Gastroesophageal sphincter (tissue), 4 donors: ENCODE results near the gene HOMER2. TPM values are rescaled to one million over a fixed set of nuclear protein-coding genes. Genes with fewer than 3 reads are reported as not detected.

Experiments
- ATAC-seq: fragments of 150-250 bp; one replicate; pipeline ENCODE4 v1.9.1; 2016; ENCODE audit warnings: mild to moderate bottlenecking, moderate library complexity
- H3K27ac ChIP-seq, 4 donors: fragments of 200-600 bp; sonication (generic) in 3 of 4; 1 replicate in 3 of 4; 2 replicates in 1 of 4; pipeline ENCODE4 v1.5.1; 2016 to 2019
- H3K27me3 ChIP-seq: fragments of 200-600 bp; sonication (generic); one replicate; pipeline ENCODE4 v1.5.1; 2019
- H3K36me3 ChIP-seq, 2 donors: fragments of 200-600 bp; sonication (generic); one replicate each; pipeline ENCODE4 v1.5.1; 2019; ENCODE audit warnings: control low read depth in 1 of 2
- H3K4me1 ChIP-seq, 3 donors: fragments of 200-600 bp; sonication (generic); 1 replicate in 2 of 3; 2 replicates in 1 of 3; pipeline ENCODE4 v1.5.1; 2016 to 2019; ENCODE audit warnings: control low read depth in 2 of 3
- H3K4me3 ChIP-seq, 2 donors: fragments of 200-600 bp; sonication (generic); one replicate each; pipeline ENCODE4 v1.5.1; 2019; ENCODE audit warnings: mild to moderate bottlenecking in 1 of 2, moderate library complexity in 1 of 2
- H3K9me3 ChIP-seq, 3 donors: fragments of 200-600 bp; sonication (generic); one replicate each; pipeline ENCODE4 v1.5.1; 2017 to 2019; ENCODE audit warnings: control low read depth in 2 of 3
- CTCF ChIP-seq, 4 experiments: fragments of 200-600 bp in 2 of 4; fragments of 450-650 bp in 2 of 4; sonication (generic) in 1 of 4; IDR thresholded peaks; one replicate each; pipeline ENCODE4 v1.5.1; 2017 to 2019; ENCODE audit warnings: antibody characterized with exemption in 4 of 4, mild to moderate bottlenecking in 2 of 4, moderate library complexity in 2 of 4
- EP300 ChIP-seq: sonication (generic); formaldehyde crosslinking; IDR thresholded peaks from one replicate; pipeline ENCODE4 v1.6.1; 2017; ENCODE audit warnings: antibody characterized with exemption, mild to moderate bottlenecking
- POLR2A ChIP-seq, 2 donors: fragments of 450-650 bp; IDR thresholded peaks; one replicate each; pipeline ENCODE4 v1.6.1; 2017; ENCODE audit warnings: antibody characterized with exemption in 2 of 2, mild to moderate bottlenecking in 2 of 2, moderate library complexity in 1 of 2
- POLR2AphosphoS5 ChIP-seq: sonication (generic); formaldehyde crosslinking; IDR thresholded peaks from one replicate; pipeline ENCODE4 v1.6.1; 2017; ENCODE audit warnings: antibody characterized with exemption
- WGBS, 2 donors: methylation state at CpG; one replicate each; pipeline ENCODE4 v1.1.5; 2018; ENCODE audit warnings: low coverage in 1 of 2; 5-methylcytosine and 5-hydroxymethylcytosine counted together
- total RNA-seq, 4 donors: library from RNA; depleted of rRNA; stranded (reverse); fragments of >200 nt; gene quantifications; one replicate each; pipeline ENCODE4 v1.1.0, GENCODE V29; 2016

HOMER2 gene
- total RNA-seq, 4 donors from 2014 or later = 12.0 to 26.8 (median 17.7) TPM

DNA sequence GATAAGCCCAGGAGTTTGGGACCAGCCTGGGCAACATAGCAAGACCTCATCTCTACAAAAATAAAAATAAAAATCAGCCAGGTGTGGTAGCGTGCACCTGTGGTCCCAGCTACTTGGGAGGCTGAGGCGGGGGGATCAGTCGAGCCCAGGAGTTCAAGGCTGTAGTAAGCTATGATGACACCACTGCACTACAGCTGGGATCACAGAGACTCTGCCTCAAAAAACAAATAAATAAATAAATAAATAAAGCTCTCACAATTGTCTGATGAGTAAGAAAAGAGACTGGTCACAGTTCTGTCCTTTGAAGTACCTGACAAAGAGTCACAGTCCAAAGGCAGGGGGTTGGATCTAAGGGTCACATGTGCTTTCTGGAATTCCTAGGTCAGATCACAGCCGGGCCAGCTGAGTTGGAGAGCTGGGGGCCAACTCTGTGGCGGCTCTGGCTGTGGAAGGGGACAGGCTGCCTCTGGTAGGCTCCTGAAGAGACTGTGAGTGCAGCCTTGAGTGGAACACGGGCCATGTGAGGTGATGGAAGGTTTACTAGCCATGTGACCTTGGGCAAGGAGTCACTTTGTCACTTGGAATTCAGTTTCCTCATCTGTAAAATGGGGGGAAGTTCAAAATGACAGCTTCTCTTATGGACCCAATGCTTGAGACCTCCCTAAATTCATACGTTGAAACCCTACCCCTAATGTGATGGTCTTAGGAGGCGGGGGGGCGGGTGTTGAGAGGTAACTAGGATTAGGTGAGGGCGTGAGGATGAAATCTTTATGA lies 95.9 kb downstream of the HOMER2 start:
- 85 to 92% methylated on average over 4 to 8 of the region's 10 CpGs for WGBS, 2 donors
- peaks cover 0 to 21% of the 10 kb centered on the region in 2 donors for H3K36me3 ChIP-seq
- ATAC-seq = no peak
- TF ChIP-seq EP300 (no peak), CTCF (IDR thresholded peaks at IDR 0.05) (no peak), POLR2A (IDR thresholded peaks at IDR 0.05) (no peak), POLR2AphosphoS5 (no peak)
- H3K9me3 ChIP-seq = no peaks in the 10 kb centered on the region
- no peaks in the 10 kb centered on the region for H3K27me3 ChIP-seq
- H3K27ac ChIP-seq = no peak overlapping the region
- no peaks in the 10 kb centered on the region for H3K4me1 ChIP-seq
- no peak overlapping the region for H3K4me3 ChIP-seq

- H3K27ac ChIP-seq = no peak overlapping the region
- H3K9me3 ChIP-seq = no peaks in the 10 kb centered on the region
- no peak for TF ChIP-seq CTCF (IDR thresholded peaks at IDR 0.05)
- no peak for TF ChIP-seq POLR2AphosphoS5
- TF ChIP-seq POLR2A (IDR thresholded peaks at IDR 0.05) = no peak
- TF ChIP-seq EP300 = no peak
- H3K36me3 ChIP-seq = peaks cover 0 to 24% of the 10 kb centered on the region in 2 donors
- no peaks in the 10 kb centered on the region for H3K27me3 ChIP-seq
- ATAC-seq = no peak
- peaks cover 0 to 1% (median 0%) of the 10 kb centered on the region in 3 donors for H3K4me1 ChIP-seq
- WGBS, 2 donors = 69 to 90% methylated on average over 3 to 11 of the region's 17 CpGs
- no peak overlapping the region for H3K4me3 ChIP-seq
Measured at GRCh38 chr15:82855286-82856100, 97.0 kb downstream of the HOMER2 start.

GRCh38 chr15:82854554-82854953 lies 98.0 kb downstream of the HOMER2 start:
- H3K27ac ChIP-seq = no peak overlapping the region
- no peak overlapping the region for H3K4me3 ChIP-seq
- ATAC-seq = no peak
- TF ChIP-seq POLR2A (IDR thresholded peaks at IDR 0.05) (no peak), CTCF (IDR thresholded peaks at IDR 0.05) (no peak), EP300 (no peak)
- peaks cover 0 to 11% (median 0%) of the 10 kb centered on the region in 3 donors for H3K4me1 ChIP-seq
- WGBS, 2 donors = 96% methylated on average over 5 of the region's 21 CpGs; no CpG with 5 or more reads in 1 of the 2 donors
- H3K27me3 ChIP-seq = no peaks in the 10 kb centered on the region
- H3K36me3 ChIP-seq = peaks cover 0 to 24% of the 10 kb centered on the region in 2 donors
- H3K9me3 ChIP-seq = no peaks in the 10 kb centered on the region

GRCh38 chr15:82852941-82853561 lies 99.5 kb downstream of the HOMER2 start:
- Histone ChIP-seq H3K27ac (no peak overlapping the region), H3K36me3 (peaks cover 0 to 19% of the 10 kb centered on the region in 2 donors), H3K4me1 (peaks cover 0 to 16% (median 0%) of the 10 kb centered on the region in 3 donors), H3K27me3 (no peaks in the 10 kb centered on the region), H3K9me3 (no peaks in the 10 kb centered on the region), H3K4me3 (no peak overlapping the region)
- no peak for TF ChIP-seq POLR2A (IDR thresholded peaks at IDR 0.05)
- TF ChIP-seq EP300 = no peak
- no peak for TF ChIP-seq CTCF (IDR thresholded peaks at IDR 0.05)
- no peak for TF ChIP-seq POLR2AphosphoS5
- 80% methylated on average over 5 of the region's 16 CpGs; no CpG with 5 or more reads in 1 of the 2 donors for WGBS, 2 donors
- ATAC-seq = no peak
